Measurements from ENCODE around the gene TMEM86B. TPM values are rescaled to one million over a fixed set of nuclear protein-coding genes. Genes with fewer than 3 reads are reported as not detected.

TMEM86B gene, protein sequence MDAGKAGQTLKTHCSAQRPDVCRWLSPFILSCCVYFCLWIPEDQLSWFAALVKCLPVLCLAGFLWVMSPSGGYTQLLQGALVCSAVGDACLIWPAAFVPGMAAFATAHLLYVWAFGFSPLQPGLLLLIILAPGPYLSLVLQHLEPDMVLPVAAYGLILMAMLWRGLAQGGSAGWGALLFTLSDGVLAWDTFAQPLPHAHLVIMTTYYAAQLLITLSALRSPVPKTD
- 7.7 and 8.3 TPM in 2 replicates for total RNA-seq

DNA sequence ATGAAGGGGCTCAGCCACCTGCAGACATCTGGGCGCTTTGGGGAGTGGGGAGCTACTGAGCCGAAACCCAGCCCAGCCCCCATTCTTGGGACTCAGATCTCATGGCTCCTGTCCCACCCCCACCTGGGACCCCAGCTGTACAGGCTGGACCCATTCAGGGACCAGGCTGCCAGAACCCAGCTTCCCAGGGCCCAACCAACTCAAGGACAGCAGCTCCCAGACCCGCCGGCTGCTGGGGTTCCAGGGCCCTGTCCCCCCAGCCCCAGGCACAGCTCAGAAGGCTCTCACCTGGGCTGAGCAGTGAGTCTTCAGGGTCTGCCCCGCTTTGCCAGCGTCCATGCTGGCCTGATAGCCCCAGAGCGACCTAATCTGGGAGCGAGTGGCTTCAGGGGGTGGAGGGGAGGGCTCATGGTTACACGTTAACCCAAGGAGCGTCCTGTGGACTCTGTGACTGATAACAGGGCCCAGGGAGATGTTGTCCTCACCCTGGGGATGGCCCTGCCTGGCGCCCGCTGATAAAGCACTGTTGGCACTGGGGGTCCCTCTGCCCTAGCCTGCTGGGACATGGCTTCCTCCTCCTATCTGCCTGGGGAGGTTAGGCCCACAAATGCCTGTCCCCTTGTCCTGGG lies at the start of gene TMEM86B:
Gene TMEM86B (minus strand): TSS at position 361 of the 629 bp plus-strand sequence. CDS start 22 bp downstream, at position 339.
- intact Hi-C loops (cut with micrococcal nuclease) = no loop called here

DNA sequence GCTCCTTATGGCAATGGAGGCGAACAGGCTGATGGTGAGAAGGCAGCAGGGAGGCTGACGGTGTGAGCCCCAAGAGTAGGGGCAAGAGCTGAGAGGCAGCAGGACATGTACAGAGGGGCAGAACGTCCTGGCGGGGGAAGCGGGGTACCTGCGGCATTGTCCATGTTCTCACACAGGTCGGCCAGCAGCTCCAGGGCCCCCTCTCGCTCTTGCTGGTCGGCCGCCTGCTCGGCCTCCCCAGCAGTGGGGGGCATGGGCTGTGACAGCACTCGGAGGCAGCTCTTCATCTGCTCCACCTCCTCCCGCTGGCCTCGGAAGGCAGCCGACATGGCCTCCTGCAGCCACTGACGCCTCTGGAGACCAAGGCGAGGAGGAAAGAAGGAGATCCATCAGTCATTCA lies 48.9 kb upstream of the TMEM86B start:
- H3K36me3 Mint-ChIP-seq (ENCODE audit: low read depth) = peaks cover 16% of the 10 kb centered on the region
- intact Hi-C loops (cut with micrococcal nuclease) = no loop called here
- H3K27ac Mint-ChIP-seq = no peak overlapping the region
- H3K4me3 Mint-ChIP-seq = peak overlapping the region; percentile 65
- H3K9me3 Mint-ChIP-seq = no peaks in the 10 kb centered on the region
- H3K27me3 Mint-ChIP-seq (ENCODE audit: insufficient read depth) = no peaks in the 10 kb centered on the region
- DNase-seq (ENCODE audit: low spot score) = no peak
- H3K4me1 Mint-ChIP-seq (ENCODE audit: low read depth) = peaks cover 41% of the 10 kb centered on the region

More for the DNA sequence above, at the start of gene TMEM86B:
- Mint-ChIP-seq H3K36me3 (ENCODE audit: low read depth) (peaks cover 27% of the 10 kb centered on the region), H3K4me3 (no peak within 1 kb of the TSS), H3K27me3 (ENCODE audit: insufficient read depth) (no peaks in the 10 kb centered on the region), H3K4me1 (ENCODE audit: low read depth) (no peaks in the 10 kb centered on the region), H3K27ac (no peak within 1 kb of the TSS), H3K9me3 (no peaks in the 10 kb centered on the region)
- DNase-seq (ENCODE audit: low spot score) = no peak

DNA sequence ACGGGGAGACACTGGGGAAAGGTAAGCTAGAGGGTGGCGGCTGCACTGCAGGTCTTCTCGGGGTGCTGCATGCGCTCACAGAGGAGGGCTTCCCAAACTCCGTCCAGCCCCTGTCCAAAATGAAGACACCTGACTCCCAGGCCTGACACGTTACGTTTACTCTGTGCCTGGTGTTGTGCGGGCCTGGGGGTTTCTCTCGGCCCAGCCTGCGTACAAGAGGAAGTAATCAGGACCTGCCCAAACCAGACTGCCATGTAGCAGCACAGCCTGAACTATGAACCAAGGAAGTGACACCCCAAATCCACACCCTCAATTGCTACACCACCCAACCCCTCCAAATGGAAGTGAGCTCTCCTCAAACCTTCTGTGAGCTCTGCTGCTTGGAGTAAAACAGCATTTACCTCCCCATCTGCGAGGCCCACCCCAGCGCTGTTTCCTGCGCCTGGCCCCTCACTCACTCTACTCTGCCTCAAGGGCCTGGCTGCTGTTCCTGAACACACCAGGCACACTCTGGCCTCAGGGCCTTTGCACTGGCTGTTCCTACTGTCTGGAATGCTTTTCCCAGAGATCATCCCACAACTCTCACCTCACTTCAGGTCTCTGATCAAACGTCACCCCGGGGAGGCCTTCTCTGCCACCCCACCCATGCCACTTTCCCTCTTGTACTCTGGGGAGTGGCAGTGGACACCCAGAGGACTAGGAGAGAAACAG lies 48.3 kb upstream of the TMEM86B start:
- intact Hi-C loops (cut with micrococcal nuclease) = no loop called here
- DNase-seq (ENCODE audit: low spot score) = no peak
- Mint-ChIP-seq H3K27me3 (ENCODE audit: insufficient read depth) (no peaks in the 10 kb centered on the region), H3K27ac (no peak overlapping the region), H3K36me3 (ENCODE audit: low read depth) (peaks cover 21% of the 10 kb centered on the region), H3K4me1 (ENCODE audit: low read depth) (peaks cover 41% of the 10 kb centered on the region), H3K4me3 (peak overlapping the region; percentile 65), H3K9me3 (no peaks in the 10 kb centered on the region)

DNA sequence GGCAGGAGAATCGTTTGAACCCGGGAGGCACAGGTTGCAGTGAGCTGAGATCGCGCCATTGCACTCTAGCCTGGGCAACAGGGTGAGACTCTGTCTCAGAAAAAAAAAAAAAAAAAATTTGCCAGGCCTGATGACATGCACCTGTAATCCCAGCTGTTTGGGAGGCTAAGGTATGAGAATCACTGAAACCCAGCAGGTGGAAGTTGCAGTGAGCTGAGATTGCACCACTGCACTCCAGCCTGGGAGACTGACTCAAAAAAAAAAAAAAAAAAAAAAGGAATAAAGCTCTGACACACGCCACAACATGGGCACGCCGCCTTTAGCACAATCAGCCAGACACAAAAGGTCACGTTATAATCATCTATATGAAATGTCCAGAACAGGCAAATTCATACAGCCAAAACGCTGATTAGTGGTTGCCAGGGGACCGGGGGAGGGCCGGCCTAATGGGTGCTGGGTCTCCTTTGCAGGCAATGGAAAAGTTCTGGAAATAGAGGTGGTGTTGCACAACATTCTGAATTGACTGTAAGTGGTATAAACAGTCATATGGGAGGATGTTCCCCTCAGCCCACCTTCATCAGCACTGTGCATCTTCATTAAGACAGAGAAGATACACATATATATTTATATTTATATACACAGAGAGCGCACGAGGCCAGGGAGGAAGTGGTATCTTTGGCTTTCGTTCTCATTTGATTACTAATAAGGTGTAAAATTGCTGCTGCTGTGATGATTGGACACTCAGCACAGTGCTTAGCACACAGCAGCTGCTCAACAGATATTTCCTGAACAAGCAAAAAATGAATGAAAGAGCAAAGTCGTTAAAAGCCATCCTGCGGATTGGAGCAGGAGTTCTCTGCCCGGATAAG lies 47.5 kb upstream of the TMEM86B start:
- H3K27me3 Mint-ChIP-seq (ENCODE audit: insufficient read depth) = no peaks in the 10 kb centered on the region
- intact Hi-C loops (cut with micrococcal nuclease) = no loop called here
- no peak overlapping the region for H3K4me3 Mint-ChIP-seq
- no peaks in the 10 kb centered on the region for H3K9me3 Mint-ChIP-seq
- DNase-seq (ENCODE audit: low spot score) = no peak
- H3K4me1 Mint-ChIP-seq (ENCODE audit: low read depth) = peaks cover 35% of the 10 kb centered on the region
- H3K27ac Mint-ChIP-seq = no peak overlapping the region
- peaks cover 21% of the 10 kb centered on the region for H3K36me3 Mint-ChIP-seq (ENCODE audit: low read depth)

DNA sequence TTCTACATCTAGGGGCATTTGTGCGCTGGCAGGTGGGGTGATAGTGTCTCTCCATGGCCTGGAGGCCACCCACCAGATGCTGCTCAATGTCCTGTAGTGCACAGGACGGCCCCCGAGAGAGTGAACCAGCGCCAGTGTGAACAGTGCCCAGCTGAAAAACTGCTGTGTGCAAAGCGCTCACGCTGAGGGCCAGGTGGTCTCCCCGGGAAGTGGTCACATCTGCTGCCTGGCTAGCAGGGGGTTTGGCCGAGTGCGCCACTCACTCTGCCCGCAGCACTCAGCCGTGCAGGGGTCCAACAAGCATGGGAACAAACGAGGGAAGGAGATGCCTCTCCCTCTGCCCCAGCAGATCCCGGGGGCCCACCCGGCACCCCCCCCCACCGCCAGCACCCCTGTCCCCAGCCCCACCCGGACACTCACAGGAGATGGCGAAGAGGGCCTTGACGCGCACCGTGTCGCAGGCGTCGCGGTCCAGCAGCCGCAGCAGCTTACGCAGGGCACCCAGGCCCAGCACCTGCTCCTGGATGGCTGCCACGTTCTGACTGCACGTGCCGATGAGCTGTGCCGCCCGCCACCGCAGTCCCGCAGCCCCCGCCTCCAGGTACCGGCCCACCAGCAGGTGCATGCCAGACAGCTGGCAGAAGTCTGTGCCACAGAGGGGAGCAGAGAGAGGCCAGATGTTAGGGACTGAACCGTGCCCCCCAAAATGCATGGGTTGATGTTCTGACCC lies 45.6 kb upstream of the TMEM86B start:
- no peak overlapping the region for H3K27ac Mint-ChIP-seq
- peaks cover 20% of the 10 kb centered on the region for H3K36me3 Mint-ChIP-seq (ENCODE audit: low read depth)
- H3K4me3 Mint-ChIP-seq = no peak overlapping the region
- no peak for DNase-seq (ENCODE audit: low spot score)
- H3K9me3 Mint-ChIP-seq = no peaks in the 10 kb centered on the region
- no peaks in the 10 kb centered on the region for H3K27me3 Mint-ChIP-seq (ENCODE audit: insufficient read depth)
- intact Hi-C loops (cut with micrococcal nuclease) = no loop called here
- H3K4me1 Mint-ChIP-seq (ENCODE audit: low read depth) = peaks cover 19% of the 10 kb centered on the region

DNA sequence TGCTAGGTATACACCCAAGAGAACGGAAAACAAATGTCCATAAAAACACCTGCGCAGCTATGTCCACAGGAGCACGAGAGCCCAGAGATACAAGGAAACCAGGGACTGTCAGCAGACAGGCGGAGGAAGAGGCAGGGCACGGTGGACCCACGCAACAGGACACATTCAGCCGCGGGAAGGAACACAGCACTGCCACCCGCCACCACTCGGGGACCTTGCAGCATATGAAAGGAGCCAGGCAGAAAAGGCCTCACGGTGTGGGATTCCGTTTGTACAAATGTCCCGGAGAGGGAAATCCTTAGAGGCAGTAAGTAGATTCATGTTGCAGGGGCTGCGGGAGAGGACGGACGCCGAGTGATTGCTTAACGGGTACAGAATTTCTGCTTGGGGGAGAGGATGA lies 43.6 kb upstream of the TMEM86B start:
- Mint-ChIP-seq H3K4me3 (no peak overlapping the region), H3K36me3 (ENCODE audit: low read depth) (peaks cover 21% of the 10 kb centered on the region), H3K27ac (no peak overlapping the region), H3K27me3 (ENCODE audit: insufficient read depth) (no peaks in the 10 kb centered on the region), H3K9me3 (no peaks in the 10 kb centered on the region), H3K4me1 (ENCODE audit: low read depth) (peaks cover 7% of the 10 kb centered on the region)
- DNase-seq (ENCODE audit: low spot score) = no peak
- intact Hi-C loops (cut with micrococcal nuclease) = no loop called here

DNA sequence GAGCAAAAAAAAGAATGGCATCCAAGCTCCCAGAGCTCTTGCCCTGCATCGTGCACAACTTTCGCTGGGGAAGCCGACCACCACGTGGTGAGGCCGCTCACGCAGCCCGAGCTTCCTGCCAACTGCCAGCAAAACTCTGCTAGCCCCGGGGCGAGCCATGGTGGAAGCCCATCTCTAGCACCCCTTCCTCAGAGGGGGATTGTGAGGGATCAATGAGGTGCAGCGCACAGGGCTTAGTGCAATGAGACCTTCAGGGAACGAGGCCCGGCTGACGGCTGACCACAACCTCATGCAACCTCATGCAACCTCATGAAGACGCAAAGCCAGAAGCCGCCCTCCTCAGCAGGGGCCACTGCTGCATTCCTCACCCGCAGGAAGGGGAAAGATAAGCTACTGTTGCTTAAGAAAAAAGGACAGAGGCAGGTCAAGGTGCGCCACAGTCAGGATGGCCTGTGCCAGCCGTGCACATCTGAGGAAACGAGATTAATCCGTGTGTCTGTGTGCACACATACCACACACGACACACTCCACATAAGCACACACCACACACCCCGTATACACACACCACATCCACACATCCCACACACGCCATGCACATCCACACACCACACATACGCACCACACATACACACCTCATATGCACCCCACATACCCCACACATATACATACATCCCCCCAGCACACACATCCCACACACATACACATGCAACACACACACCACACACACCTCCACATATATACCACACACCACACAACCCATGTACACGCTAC lies 41.8 kb upstream of the TMEM86B start:
- H3K4me3 Mint-ChIP-seq = no peak overlapping the region
- peaks cover 9% of the 10 kb centered on the region for H3K9me3 Mint-ChIP-seq
- intact Hi-C loops (cut with micrococcal nuclease) = no loop called here
- no peaks in the 10 kb centered on the region for H3K4me1 Mint-ChIP-seq (ENCODE audit: low read depth)
- no peak for DNase-seq (ENCODE audit: low spot score)
- no peaks in the 10 kb centered on the region for H3K27me3 Mint-ChIP-seq (ENCODE audit: insufficient read depth)
- peaks cover 25% of the 10 kb centered on the region for H3K36me3 Mint-ChIP-seq (ENCODE audit: low read depth)
- no peak overlapping the region for H3K27ac Mint-ChIP-seq

DNA sequence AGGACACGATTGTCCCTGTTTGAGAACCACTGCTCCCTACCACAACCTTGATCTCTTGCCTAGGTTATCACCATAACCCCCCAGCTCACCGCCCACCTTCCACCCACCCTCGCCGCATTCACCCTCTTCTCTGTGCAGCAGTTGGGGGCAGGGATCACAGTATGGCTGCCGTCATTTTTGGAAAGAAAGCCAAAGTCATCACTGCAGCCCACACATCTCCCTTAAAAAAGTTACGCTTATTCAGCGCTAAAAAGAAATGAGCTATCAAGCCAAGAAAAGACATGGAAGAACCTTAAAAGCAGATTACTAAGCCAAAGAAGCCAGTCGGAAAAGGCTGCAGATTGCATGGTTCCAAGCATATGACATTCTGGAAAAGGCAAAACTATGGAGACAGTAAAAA lies 40.7 kb upstream of the TMEM86B start:
- peaks cover 23% of the 10 kb centered on the region for H3K36me3 Mint-ChIP-seq (ENCODE audit: low read depth)
- H3K9me3 Mint-ChIP-seq = peaks cover 9% of the 10 kb centered on the region
- intact Hi-C loops (cut with micrococcal nuclease) = no loop called here
- DNase-seq (ENCODE audit: low spot score) = no peak
- no peaks in the 10 kb centered on the region for H3K27me3 Mint-ChIP-seq (ENCODE audit: insufficient read depth)
- H3K27ac Mint-ChIP-seq = no peak overlapping the region
- H3K4me3 Mint-ChIP-seq = no peak overlapping the region
- no peaks in the 10 kb centered on the region for H3K4me1 Mint-ChIP-seq (ENCODE audit: low read depth)

DNA sequence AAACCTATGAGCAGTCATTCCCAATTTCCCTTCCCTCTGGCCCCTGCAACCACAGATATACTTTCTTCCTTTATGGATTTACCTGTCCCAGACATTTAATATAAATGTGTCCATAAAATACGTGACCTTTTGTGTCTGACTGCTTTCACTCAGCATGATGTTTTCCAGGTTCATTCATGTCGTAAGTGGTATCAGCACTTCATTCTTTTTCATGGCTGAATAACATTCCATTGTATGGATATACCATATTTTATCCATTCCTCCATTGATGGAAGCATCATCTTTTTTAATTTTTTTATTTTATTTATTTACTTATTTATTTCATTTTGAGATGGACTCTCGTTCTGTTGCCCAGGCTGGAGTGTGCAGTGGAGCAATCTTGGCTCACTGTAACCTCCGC lies 38.3 kb upstream of the TMEM86B start:
- Mint-ChIP-seq H3K27ac (no peak overlapping the region), H3K4me1 (ENCODE audit: low read depth) (no peaks in the 10 kb centered on the region), H3K36me3 (ENCODE audit: low read depth) (peaks cover 15% of the 10 kb centered on the region), H3K9me3 (peaks cover 9% of the 10 kb centered on the region), H3K27me3 (ENCODE audit: insufficient read depth) (no peaks in the 10 kb centered on the region), H3K4me3 (no peak overlapping the region)
- no peak for DNase-seq (ENCODE audit: low spot score)
- intact Hi-C loops (cut with micrococcal nuclease) = no loop called here

DNA sequence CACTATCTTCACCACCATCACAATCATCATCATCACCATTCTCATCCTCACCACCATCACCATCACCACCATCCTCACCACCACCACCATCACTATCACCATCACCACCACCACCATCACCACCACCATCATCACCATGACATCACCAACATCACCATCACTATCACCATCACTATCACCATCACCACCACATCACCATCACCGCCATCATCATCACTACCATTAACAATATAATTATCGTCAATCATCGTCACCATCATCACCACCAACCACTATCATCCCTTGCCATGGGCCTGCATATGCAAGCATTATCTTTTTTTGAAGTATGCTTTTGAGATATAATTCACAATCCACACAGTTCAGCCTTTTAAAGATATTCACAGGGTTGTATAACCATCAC lies 37.8 kb upstream of the TMEM86B start:
- H3K4me3 Mint-ChIP-seq = no peak overlapping the region
- H3K36me3 Mint-ChIP-seq (ENCODE audit: low read depth) = peaks cover 15% of the 10 kb centered on the region
- DNase-seq (ENCODE audit: low spot score) = no peak
- H3K27ac Mint-ChIP-seq = peak overlapping the region; percentile 0
- no peaks in the 10 kb centered on the region for H3K4me1 Mint-ChIP-seq (ENCODE audit: low read depth)
- H3K9me3 Mint-ChIP-seq = peaks cover 9% of the 10 kb centered on the region
- no peaks in the 10 kb centered on the region for H3K27me3 Mint-ChIP-seq (ENCODE audit: insufficient read depth)
- intact Hi-C loops (cut with micrococcal nuclease) = no loop called here

DNA sequence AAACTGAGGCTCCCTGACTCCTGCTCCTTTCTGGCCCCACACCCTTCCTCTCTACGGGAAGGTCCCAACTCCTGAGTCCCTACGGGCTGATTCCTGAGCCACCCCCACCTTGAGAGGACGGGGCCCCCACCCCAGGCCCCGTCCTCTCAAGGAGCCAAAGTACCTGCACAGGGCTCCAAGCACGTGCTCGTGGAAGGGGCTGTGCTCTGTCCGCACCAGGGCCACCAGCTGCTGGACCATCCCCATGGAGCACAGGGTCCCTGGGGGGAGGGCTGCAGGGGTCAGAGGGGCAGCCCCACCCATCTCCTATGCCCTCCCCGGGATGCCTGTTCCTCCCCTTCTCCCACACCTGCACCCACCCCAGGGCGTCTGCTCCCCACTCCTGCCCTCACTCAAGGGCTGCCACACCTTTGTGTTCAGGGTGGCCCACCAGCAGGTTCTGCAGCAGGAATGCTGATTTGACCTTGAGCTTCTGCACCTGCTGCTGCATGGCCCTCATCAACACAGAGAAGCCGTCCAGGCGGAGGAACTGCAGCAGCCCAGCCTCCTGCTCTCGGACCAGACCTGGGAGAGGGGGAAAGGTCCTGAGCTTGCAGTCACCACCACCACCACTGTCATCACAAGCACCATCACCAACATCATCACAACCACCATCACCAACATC lies 37.3 kb upstream of the TMEM86B start:
- intact Hi-C loops (cut with micrococcal nuclease) = no loop called here
- DNase-seq (ENCODE audit: low spot score) = no peak
- Mint-ChIP-seq H3K4me1 (ENCODE audit: low read depth) (no peaks in the 10 kb centered on the region), H3K36me3 (ENCODE audit: low read depth) (peaks cover 15% of the 10 kb centered on the region), H3K27ac (no peak overlapping the region), H3K27me3 (ENCODE audit: insufficient read depth) (no peaks in the 10 kb centered on the region), H3K9me3 (peaks cover 9% of the 10 kb centered on the region), H3K4me3 (no peak overlapping the region)

Measured in activated T-helper 1 cell treated with anti-CD3 and anti-CD28 coated beads, Interleukin-12 subunit alpha, Interleukin-12 subunit beta, Interleukin-2, Interleukin-4 antibody, amounts not matched to agents 30 ng/mL and 10 ng/mL and 1 ng/mL, durations not matched to agents 14 hours and 24 hours and 36 hours (primary cell).